HG03354 (cell line): Measurements from ENCODE around the gene ACSS2.
A peak's percentile ranks its signal among the peaks of the same experiment; 100 is the strongest.

Experiments used
- ATAC-seq: cut with Tn5 transposase; IDR thresholded peaks from one replicate; pipeline ENCODE4 v1.9.1; 2021; ENCODE audit warnings: mild to moderate bottlenecking; ENCODE audit not compliant: unreplicated experiment, poor library complexity, severe bottlenecking

Gene ACSS2

GRCh38 chr20:34876406-34877282 lies at the start of gene ACSS2:
TSS of gene ACSS2 (plus strand) at chr20:34876612. CDS start at chr20:34876646, 34 bp downstream.
- peak; percentile 57 for ATAC-seq

GRCh38 chr20:34829191-34829590 lies 47.2 kb upstream of the ACSS2 start:
- ATAC-seq: no peak

- no peak for ATAC-seq
Measured at GRCh38 chr20:34831936-34832335, 44.5 kb upstream of the ACSS2 start.

- no peak for ATAC-seq
Measured at GRCh38 chr20:34834459-34834893, 41.9 kb upstream of the ACSS2 start.

- ATAC-seq: no peak
Measured at GRCh38 chr20:34842143-34842542, 34.3 kb upstream of the ACSS2 start.

GRCh38 chr20:34843421-34843820 lies 33.0 kb upstream of the ACSS2 start:
- no peak for ATAC-seq

GRCh38 chr20:34848597-34848996 lies 27.8 kb upstream of the ACSS2 start:
- ATAC-seq: no peak

- no peak for ATAC-seq
Measured at GRCh38 chr20:34849778-34850177, 26.6 kb upstream of the ACSS2 start.

GRCh38 chr20:34850969-34851368 lies 25.4 kb upstream of the ACSS2 start:
- ATAC-seq: no peak

- ATAC-seq: no peak
Measured at GRCh38 chr20:34852298-34852697, 24.1 kb upstream of the ACSS2 start.

GRCh38 chr20:34859367-34859766 lies 17.0 kb upstream of the ACSS2 start:
- ATAC-seq: no peak

- no peak for ATAC-seq
Measured at GRCh38 chr20:34859826-34860545, 16.4 kb upstream of the ACSS2 start.

GRCh38 chr20:34861386-34862084 lies 14.9 kb upstream of the ACSS2 start:
- no peak for ATAC-seq

- ATAC-seq: no peak
Measured at GRCh38 chr20:34862724-34863123, 13.7 kb upstream of the ACSS2 start.

GRCh38 chr20:34863421-34863965 lies 12.9 kb upstream of the ACSS2 start:
- ATAC-seq: no peak

- ATAC-seq: no peak
Measured at GRCh38 chr20:34864216-34864615, 12.2 kb upstream of the ACSS2 start.

- ATAC-seq: no peak
Measured at GRCh38 chr20:34871320-34871926, 5.0 kb upstream of the ACSS2 start.

GRCh38 chr20:34871966-34872621 lies 4.3 kb upstream of the ACSS2 start:
- ATAC-seq: no peak

GRCh38 chr20:34872622-34873224 lies 3.7 kb upstream of the ACSS2 start, which contains the start of gene GGT7:
TSS of gene GGT7 (minus strand) at chr20:34872856. CDS start at chr20:34872815, 41 bp downstream.
- peak; percentile 61 for ATAC-seq
